ENCODE results near the gene MYH14.

Gene MYH14

DNA sequence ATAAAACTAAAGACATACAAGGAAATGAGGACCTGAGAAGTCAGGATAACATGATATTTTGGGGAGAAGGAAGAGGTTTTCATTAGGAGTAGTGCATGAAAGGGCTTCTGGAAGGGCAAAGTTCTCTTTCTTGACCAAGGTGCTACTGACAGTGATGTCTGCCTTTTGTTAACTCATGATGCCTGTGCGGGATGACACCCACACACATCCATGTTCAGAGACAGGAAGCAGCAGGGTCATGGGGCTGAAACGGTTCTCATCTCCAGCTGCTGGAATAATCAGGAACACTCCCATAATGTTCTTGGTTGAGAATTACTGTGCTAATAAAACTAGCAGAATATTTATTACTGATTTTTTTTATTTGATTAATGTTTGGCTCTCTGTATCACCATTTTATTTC is 96.6 kb downstream of the MYH14 start:
- no peak for DNase-seq

DNA sequence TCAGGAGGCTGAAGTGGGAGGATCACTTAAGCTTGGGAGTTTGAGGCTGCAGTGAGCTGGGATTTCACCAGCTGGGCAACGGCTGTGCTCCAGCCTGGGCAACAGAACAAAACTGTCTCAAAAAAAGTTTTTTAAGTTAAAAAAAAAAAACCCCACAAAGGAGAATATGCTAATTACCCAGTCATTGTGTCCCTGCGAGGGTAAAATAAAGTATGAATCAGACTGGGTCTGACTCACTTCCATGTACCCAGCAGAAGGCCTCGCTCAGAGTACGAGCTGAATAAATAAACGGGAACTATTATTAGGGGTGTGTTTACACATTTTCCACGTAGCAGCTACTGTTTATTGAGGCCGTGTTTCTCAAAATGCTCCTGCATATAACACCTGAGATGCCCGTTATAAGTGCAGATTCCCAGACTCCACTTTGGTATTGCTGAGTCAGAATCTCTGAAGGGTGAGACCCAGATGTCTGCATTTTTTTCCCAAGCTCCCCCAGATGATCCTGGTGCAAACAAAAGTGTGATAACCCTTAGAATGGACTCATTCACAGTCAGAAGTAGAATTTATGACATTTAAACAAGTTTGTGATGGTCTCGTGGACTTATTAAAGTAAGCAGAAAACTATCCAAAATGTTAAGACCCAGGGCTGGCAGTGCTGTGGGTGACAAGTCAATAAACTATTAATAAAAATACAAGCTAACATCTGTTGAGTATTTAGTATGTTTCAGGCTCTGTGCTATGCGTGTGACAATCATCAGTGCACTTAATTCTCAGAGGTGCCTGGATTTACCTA is 97.6 kb downstream of the MYH14 start:
- DNase-seq: no peak

DNA sequence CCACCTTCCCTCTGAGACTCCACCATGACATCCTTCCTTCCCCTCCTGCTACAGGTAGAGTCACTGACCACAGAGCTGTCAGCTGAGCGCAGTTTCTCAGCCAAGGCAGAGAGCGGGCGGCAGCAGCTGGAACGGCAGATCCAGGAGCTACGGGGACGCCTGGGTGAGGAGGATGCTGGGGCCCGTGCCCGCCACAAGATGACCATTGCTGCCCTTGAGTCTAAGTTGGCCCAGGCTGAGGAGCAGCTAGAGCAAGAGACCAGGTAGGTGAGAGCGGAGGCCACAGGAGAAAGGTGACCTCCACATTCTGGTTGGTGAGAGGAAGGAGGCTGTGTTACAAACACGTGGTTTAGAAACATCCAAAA is 98.2 kb downstream of the MYH14 start:
- DNase-seq: no peak

DNA sequence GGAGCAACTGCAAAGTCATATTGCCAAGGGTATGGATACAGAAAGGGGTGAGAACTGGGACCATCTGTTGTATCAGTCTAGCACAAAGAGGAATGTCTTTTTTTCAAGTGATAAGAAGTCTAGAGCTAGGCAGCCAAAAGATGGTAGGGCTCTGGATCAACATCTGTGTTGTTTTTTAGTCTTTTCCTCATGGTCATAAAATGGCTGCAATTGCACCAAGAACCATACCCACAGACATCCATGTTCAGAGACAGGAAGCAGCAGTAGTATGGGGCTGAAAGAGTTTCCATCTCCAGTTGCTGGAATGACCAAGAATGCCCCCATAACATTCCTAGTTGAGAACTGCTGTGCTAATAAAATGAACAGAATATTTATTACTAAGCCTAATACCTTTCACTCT is 100.1 kb downstream of the MYH14 start:
- no peak for DNase-seq

DNA sequence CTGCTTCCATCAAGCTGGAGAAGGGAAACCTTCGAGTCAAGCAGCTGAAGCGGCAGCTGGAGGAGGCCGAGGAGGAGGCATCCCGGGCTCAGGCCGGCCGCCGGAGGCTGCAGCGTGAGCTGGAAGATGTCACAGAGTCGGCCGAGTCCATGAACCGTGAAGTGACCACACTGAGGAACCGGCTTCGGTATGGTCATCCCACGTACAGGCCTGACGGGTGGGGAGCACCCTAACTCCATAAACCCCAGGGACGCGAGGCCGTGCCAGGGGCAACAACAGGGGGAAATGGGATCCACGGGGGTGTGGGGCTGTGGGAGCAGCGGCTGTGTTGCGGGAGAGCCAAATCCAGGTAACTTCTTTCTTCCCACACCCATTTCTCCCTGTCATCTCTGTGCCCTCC is 105.6 kb downstream of the MYH14 start:
- DNase-seq: no peak

DNA sequence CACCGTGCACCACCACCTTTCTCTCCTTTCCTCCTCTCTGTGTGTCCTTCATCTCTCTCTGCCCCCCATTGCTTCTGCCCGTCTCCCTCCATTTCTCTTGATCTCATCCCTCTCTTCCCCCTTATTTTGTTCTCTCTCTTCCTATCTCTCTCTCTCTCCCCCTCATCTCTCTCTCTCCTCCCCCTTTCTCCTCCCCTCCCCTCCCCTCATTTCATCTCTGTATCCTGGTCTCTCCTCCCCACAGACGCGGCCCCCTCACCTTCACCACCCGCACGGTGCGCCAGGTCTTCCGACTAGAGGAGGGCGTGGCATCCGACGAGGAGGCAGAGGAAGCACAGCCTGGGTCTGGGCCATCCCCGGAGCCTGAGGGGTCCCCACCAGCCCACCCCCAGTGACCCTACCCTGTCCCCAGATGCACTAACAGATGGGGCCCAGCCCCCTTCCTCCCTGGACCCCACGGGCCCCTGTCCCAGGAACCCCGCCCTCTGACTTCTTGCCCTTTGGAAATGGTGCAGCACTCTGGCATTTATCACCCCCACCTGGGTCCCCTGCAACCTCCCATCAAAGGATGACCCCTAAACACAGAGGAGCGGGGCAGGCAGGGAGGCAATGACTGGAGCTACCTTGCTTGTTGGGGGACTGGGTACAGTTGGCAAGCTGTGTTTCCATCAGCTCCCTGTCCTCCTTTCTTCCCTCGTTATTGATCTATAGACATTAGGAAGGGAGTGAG is 106.1 kb downstream of the MYH14 start:
- DNase-seq: no peak

DNA sequence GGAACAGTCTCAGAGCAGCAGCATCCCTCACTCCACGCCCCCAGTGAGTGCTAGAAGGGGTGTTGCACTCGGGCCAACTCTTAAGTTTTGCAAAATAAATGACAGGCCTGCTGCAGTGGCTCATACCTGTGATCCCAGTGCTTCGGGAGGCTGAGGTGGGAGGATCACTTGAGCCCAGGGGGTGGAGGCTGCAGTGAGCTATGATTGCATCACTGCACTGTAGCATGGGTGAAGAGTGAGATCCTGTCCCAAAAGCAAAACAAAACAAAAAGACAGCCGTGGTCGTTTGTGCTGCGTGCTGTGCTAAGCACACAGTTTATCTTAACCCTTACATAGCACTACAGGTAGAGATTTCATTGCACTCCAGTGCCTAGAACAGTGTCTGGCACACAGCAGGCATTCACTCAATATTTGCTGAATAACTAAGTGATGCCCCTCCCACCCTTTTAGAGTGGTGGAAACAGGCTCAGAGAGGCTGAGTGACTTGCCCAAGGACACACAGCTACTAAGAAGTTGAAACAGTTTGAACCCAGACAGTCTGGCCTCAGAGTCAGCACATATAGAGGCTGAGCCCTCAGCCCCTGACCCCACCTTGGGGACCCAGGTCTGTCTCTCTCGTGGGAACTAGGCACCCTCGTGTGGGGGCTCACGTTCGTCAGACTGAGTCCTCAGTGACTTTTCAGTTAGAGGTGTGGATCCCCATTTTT is 107.5 kb downstream of the MYH14 start:
- no peak for DNase-seq

DNA sequence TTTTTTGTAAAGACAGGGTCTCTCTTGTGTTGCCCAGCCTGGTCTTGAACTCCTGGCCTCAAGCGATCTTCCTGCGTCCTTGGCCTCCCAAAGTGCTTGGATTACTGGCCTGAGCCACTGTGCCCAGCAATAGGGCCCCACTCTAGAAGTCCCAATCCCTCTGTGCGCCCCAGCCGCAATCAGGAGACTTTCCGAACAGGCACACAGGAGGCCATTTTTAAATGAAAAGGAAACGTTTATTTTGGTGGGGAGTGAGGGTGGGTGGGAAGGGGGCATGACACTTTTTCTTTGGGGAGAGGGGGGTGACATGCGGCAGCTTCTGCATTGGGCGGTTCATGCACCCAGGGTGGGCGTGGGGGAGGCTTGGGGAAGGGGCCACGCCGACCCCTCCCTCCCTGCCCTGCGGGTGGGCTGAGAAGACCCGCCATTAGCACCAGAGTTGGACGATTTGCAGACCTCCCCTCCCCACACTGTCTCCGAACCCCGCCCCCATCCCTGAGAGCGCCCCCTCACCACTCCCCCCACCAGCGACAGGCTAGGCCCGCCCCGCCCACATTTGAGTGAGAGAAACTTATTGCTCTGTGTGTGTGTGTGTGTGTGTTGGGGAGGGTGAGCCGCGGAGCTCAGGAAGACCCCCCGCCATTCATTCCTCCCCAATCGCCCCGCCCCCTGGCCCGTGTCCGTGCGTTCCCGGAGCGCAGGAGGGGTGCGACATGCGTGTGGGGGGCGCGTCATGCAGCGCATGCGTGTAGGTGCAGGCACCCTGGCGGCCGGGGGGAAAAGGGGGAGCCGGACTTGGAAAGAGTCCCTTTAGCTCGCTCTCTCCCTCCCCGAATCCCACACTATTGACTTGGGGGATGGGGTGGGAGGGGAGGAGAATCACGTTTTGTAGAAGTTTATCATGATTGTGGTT is 108.6 kb downstream of the MYH14 start:
- no peak for DNase-seq

DNA sequence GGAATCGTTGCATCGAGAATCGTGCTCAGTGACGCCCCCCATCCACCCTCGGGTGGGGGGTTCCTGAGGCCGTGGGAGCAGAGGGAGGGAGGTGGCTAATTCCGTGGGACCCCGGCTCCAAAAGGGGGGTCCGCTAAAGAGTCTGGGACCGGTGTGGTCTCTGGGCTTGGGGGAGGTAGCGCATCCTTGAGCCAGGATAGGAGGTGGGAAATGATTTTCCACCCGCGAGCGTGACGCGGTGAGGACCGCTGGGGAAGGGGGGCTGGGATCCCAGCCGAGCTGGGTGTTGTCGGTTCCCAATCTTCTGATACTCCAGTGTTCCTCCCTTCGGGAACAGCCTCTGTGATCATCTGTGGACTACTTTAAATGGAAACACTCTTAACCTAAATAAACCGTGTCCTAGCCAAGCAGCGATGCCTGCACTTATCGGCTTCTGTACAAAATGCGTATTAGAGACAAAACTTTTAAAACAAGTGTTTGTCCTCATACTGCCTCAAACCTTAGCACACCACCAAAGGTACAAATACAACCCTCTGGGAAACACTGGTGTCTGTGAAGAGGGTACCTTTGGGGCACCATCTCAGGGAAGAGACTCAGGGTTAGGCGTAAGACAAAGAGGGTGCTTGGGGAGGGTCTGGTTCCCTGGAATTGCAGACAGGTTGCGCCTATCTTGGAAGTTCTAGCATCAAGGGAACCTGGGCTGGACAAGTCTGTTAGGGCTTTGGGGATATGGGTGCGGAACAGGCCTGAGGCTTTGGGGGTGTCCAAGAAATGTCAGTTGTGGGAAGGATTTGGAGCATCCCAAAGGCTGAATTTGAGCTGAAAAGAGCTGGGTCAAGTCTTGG is 109.8 kb downstream of the MYH14 start:
- no peak for DNase-seq

DNA sequence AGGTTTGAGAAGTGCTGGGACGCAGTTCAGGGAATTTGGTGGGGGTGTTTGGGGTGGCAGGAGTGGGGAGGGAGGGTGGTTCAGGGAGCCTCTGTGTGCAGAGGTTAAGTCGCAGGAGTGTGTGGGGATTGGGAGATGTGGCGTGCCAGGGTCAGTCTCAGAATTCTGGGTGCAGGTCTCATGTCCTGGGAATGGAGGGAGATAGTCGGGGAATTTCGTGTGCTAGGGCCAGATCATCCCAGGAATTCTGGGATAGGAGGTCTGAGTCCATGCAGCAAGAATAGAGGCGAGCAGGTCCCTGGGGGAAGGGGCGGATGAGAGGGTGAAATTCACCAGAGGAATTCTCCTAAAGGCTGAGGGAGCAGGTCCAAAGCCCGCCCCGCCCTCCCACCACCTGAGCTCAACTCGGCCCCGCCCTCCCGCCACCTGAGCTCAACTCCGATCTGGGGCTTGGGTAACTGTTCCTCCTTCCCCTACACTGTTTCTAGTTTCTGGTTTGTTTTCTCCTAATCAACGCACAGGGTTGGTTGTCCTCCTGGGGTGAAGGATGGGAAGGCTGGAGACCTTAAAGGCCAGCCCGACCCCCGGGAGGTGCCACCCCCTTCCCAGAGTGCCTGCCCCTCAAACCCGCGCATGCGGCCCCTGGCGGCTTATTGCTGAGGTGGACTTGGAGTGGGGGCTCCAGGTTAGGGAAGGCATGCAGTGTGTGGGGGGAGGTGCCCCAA is 110.6 kb downstream of the MYH14 start:
- no peak for DNase-seq

DNA sequence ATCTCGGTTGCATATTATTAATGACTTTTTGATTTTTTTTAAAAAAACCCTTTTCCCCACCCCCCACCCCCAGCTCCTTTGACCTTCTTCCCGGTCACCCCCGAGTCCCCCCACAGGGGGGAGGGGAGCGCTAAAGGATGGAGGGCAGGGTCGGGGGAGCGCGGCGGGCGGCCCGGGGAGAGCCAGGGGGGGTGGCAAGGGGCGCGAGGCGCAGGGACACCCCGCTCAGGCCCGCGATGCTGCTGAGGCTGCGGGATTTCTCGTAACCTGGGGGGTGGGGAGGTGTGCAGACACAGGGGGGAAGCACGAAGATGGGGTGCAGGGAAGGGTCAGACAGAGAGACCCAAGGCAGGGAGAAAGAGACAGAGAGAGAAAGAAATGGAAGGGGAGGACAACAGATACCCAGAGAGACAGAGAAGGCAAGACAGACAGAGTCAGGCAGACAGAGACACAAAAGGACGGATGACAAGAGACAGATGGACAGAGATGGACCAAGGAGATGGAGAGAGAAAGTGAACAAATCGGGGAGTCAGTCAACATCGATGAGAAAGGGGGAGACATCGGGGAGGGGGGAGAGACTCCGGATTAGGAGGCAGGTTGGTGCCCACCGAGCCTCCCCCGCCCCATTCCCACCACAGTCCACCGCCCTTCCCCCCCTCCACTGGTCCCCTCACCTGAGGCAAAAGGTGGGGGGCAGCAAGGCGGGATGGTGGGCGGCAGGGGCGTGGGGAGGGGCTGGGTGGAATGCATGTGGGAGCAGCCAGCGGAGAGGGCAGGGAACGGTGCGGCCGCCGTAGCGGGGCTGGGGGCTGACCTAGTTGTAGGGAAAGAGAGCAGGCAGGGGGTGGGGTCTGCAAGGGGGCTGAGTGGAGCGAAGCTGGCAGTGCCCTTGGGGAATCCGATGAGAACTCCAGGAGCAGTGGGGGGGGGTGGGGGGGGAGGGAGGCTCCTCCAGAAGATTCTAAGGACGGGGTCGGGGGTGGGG is 111.6 kb downstream of the MYH14 start:
- no peak for DNase-seq

DNA sequence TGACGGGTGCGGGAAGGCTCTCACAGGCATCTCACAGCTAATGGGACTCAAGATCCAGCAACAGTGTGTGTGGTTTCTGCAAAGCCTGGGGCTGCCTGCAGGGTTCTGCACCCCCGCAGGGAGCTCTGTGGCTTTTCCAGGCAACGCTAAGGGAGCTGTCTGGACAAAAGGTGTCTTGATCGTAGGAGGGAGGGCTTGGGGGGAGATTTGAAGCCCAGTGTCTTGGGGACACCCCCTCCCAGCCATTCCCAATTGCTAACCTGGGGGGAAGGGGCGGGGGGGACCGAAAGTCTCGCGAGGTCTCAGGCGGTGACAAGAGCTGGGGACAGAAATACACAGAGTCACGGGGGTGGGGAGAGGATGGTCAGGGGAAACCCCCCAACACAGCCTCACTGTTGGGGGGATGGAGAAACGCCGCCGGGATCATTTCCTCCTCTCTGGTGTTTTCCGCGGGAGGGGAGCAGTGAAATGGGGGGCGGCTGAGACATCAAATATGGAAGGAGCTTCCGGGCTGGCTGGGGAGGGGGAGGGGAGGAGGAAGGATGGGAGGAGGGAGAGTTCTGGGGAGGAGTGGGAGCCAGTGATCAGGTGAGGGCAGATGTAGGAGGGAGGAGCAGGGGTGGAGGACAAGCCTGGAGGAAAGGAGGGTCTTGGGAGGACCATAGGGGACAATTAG is 112.5 kb downstream of the MYH14 start:
- no peak for DNase-seq

DNA sequence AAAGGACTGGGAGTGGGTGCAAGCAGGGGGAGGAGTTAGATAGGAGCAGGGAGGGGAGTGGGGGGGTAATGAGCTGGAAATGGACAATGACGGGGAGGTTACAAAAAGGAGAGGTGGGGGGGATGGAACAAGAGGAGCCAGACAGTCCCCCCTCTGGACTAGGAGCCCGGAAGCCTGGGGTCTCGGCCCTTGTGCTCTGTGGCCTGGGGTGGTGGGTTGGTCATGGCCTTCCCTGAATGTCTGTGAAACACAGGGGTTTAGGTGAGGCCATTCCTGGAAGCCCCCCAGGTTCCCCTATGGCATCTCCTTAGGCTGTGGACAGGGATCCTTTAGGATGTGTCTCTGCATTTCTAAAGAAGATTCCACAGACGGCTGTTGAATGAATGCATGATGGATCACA is 113.7 kb downstream of the MYH14 start:
- DNase-seq: no peak

DNA sequence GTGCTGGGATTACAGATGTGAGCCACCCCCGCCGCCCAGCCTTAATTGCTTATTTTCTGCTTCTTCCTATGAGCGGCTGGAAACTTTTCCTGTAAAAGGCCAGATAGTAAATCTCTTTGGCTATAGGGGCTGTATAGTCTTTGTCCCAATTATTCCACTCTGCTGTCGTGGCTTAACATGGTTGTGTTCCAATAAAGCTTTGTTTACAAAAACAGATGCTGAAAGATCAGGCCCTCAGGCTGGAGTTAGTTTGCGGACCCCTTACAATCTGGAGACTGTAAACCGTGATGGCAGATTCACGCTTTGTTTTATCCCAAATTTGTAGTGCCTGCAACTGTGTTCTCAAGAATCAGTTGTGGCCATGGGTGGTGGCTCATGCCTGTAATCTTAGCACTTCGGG is 115.0 kb downstream of the MYH14 start:
- no peak for DNase-seq

DNA sequence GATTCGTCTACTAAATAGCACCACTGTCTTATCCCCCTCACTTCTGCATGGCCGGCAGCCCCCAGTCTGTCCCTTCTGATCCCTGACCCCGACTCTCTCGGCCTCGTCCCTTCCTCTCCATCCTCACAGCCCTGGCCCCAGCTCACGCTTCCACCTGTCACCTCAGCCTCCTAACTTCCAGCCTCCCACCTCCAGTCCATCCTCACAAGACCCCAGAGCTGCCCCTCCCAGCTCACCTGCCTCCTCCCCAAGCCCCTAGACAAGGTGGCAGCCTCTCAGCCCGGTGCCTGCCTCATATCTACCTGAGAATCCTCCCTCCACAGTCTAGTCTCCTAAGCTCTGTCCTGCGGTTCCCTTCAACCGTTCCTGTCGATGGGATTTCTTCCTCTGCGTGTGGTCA is 115.7 kb downstream of the MYH14 start:
- no peak for DNase-seq

DNA sequence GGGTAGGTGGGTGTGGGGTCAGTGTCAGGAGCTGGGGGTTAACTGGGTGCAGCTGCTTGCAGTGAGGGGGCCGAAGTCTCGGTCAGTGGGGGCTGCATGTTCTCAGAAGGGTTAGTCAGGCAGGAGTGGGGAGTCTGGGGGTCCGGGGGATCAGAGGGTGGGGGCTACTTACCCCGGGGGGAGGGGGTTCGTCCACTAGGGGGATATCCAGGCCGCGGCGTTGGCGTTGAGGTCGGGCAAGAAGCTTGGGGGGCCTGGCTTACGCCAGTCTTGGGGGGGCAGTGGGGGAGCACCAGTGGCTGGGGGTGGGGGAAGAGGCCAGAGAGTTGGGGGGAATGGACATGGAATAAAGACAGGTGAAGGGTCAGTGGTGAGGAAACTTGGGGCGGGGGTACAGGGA is 116.6 kb downstream of the MYH14 start:
- DNase-seq: no peak

DNA sequence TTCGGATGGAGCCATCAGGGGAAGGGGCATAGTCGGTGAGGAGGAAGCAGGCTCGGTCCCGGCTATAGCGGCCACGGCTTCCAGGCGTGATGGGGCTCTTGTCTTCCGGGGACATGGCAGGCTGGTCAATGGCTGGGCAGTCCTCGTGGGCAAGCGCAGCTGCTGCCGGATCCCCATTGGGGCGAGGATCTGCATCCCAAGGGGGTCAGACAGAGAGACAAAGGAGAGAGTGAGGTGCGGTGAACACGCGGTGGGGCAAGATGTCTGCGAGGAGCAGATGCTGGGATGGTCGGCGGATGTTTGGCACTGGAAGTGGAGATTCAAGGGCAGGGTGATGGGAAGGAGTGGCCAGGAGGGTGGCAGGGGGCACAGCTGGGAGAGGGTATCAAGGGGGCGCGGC is 117.2 kb downstream of the MYH14 start:
- DNase-seq: no peak

DNA sequence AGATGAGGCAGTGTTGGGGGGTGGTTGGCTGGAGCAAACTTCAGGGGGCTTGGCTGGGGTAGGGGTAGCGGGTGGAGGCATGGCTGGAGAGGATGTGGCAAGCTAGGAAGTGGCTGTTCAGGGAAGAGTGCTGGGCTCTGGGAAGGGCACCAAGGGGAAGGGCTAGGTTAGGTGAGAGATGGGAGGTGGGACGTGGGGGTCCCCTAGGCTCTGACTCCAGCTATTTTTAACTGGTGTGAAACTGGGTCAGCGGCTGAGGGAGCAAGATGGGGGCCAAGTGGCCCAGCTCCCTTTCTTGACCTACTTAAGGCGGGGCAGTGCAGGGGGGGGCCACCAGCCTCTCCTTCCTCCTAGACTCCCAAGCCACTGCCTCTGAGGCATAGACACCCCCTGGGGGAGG is 118.4 kb downstream of the MYH14 start:
- DNase-seq: no peak

DNA sequence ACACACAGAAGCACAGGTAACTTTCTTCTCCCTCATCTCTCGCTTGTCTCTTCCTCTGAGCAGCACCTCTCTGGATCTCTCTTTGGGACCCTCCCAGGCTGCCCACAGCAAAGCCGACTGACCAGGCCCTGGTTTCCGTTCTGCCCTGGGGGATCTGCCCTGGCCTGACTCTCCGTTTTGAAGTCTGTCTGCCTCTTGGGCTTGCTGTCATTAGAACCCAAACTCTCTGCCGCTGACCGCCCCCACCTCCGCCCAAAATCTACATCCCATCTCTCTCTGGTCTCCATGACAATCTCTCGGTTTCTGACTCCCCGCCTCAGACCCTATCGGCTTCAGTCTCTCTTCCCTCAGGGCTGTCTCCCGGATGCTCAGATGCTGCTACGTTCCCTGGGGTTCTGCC is 118.8 kb downstream of the MYH14 start:
- DNase-seq: no peak
